GM19193 (cell line): ENCODE data around the gene SLITRK2.

Experiments used
- POLR2A ChIP-seq: IDR thresholded peaks from 4 replicates; pipeline ENCODE4 v1.6.1; 2011; ENCODE audit not compliant: insufficient read depth, insufficient read length; ENCODE audit errors: extremely low read depth

The SLITRK2 gene, protein sequence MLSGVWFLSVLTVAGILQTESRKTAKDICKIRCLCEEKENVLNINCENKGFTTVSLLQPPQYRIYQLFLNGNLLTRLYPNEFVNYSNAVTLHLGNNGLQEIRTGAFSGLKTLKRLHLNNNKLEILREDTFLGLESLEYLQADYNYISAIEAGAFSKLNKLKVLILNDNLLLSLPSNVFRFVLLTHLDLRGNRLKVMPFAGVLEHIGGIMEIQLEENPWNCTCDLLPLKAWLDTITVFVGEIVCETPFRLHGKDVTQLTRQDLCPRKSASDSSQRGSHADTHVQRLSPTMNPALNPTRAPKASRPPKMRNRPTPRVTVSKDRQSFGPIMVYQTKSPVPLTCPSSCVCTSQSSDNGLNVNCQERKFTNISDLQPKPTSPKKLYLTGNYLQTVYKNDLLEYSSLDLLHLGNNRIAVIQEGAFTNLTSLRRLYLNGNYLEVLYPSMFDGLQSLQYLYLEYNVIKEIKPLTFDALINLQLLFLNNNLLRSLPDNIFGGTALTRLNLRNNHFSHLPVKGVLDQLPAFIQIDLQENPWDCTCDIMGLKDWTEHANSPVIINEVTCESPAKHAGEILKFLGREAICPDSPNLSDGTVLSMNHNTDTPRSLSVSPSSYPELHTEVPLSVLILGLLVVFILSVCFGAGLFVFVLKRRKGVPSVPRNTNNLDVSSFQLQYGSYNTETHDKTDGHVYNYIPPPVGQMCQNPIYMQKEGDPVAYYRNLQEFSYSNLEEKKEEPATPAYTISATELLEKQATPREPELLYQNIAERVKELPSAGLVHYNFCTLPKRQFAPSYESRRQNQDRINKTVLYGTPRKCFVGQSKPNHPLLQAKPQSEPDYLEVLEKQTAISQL

DNA sequence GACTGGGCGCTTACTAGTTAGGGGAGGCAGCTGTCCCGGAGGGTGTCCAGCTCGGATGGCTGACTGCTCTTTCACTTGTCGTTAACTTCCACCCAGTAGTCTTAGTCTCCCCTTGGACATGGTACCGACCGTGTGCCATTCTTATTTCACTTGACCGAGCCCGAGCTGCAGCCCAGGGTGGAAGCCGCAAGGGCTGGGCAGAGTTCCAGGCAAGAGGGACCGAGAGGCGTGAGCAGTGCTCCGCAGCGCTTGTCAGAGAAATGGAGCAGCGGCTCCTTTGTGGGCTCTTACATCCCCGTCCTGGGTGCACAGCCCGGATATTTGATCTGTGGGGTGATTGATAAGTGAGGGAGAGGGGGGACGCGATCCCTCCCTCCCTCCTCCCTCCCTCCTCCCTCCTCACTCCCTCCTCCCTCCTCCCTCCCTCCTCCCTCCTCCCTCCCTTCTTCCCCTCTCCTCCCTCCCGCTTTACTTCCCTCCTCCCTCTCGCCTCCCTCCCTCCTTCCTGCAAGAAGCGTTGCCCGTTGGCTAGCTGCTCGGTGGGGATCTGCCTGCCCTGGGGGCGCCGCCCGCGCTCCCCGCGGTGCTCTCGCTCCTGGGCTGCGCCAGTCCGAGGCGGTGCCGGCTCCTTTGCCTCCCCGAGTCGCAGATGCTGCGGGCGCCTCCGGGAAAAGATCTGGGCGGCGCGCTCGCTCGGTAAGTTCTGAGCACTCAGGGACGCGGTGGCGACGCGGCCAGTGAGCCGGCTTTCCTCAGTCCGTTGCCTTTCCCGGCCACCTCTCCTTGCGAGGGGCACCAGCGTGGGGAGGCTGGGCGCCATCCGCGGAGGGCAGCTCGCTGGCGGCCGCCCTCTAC lies at the start of gene SLITRK2:
Gene SLITRK2 (plus strand): TSS at position 499 of the 855 bp plus-strand sequence. CDS start 4,597 bp downstream, outside the sequence.
- TF ChIP-seq POLR2A = no peak

GRCh38 chrX:145773006-145773405 lies 44.6 kb upstream of the SLITRK2 start:
- TF ChIP-seq POLR2A = no peak

DNA sequence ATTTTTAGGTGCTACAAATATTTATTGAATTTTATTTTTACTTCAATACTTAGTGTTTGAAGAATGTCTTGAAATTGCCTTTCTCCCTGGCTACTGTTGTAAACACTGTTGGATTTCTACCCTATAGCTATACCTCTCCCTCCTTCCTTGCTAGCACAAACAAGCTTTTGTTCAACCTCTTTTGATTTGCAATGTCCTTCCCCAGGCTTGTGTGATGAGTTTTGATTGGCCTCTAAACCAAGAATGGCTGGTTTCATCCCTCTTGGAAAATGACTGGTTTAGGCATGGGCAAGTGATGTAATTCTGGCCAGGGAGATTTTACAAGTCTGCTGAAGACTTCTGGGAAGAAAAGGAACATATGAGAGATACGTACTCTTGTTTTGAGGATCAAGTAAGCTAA lies 25.3 kb upstream of the SLITRK2 start:
- no peak for TF ChIP-seq POLR2A

- TF ChIP-seq POLR2A = no peak
Observed at GRCh38 chrX:145803508-145803907, 14.1 kb upstream of the SLITRK2 start.

GRCh38 chrX:145813081-145813480 lies 4.5 kb upstream of the SLITRK2 start:
- no peak for TF ChIP-seq POLR2A

DNA sequence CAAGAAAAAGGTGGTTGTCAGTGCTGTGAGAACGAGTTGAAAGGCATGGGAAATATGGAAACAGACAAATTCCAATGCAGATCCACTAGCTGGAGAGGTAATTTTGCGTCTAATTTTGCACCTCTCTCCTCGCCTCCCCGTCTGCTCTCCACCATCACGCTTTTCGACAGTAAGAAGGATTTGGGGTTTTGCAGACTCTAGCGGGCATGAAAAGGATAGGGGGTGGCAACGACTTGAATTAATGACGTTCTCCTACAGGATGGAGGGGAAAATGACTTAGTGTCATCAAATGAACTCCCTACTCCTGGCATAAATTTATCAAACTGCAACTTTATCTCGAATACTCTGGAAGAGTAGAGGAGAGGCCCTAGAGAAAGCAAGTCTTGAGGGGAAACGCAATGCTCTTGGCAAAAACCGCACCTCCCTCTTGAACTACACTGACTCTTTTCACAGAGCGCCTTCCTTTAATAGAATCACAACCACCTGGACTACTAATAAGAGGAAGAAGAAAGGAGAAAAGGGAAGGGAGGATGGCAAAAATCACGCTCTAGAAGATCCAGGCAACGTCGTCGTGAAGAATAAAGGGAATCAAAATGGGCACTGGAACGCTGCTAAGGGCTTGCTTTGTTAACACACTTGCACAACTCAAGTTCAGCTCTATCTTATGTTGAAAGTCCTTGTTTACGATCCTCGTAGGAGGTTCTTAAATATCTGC lies 871 bp upstream of the SLITRK2 start:
- no peak for TF ChIP-seq POLR2A

DNA sequence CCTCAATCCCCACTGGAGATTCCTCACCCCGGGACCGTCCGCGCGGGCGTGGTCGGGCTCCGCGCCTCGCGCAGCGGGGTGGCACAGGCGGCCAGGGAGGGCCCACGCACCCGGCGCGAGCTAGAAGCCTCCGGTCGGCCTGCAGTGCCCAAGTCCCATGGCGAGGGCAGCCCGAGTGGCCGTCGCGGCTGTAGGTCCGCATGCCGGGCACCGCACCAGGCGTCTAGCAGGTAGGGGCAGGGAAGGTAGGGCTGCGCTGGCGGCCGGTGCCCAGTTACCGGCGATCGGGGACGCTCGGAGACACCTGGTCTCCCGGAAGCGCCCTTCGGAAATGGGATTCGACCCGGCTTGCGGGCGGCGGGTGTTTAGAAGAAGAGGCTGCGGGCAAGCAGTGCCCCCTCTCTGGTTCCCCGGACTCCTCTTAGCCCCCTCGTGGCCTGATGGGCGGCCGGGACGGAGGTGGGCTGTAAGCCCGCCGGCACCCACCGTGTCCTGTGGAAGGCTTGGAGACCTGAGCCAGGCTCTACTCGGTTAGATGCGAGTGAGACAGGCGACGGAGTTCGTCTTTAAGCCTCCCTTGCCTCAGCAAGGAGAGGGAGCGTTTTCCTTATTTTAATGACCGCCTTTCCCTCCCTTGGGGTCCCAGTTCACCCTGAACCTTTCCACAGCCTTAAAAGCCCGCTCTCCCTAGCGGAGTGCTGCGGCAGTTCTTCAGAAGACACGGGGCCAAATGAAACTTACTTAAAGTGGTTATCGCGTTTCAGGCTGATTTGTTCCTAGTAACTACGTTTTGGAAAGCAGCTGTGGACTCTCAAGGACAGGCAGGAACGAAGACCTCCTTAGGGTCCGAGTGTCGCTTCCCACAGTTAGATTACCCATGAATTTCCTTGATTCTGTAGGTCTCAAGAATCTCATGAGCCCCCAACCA lies 821 bp downstream of the SLITRK2 start:
- no peak for TF ChIP-seq POLR2A

- no peak for TF ChIP-seq POLR2A
Observed at GRCh38 chrX:145820825-145821224, 3.2 kb downstream of the SLITRK2 start.

DNA sequence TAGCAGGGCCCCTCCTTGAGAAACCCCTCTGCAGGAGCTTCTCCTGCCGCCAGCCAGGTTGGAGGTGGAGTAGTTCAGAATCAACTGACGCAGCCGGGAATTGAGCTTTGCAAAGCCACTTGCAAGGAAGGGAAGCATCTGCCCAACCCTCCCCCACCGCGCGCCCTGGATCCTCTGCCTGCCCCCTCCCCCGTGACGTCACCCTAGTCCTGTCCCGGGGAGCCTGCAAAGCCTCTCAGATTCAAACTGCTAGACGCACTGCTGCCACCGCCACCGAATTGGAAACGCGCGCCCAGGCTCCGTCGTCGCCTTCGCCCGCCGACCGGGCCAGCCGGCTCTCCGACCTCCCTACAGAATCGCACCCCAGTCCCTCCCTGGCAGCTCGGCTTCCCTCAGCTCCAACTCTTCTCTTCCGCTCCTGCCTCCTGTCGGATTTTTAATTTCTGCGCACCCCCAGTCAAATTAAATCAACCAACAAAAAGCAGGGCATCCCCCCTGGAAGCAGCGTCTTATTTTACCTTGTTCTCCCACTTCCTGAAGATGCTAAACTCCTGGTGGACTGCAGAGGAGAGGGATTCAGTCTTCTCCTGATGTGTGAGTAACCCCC lies 3.8 kb downstream of the SLITRK2 start:
- TF ChIP-seq POLR2A = no peak

- TF ChIP-seq POLR2A = no peak
Observed at GRCh38 chrX:145821898-145822571, 4.4 kb downstream of the SLITRK2 start.

DNA sequence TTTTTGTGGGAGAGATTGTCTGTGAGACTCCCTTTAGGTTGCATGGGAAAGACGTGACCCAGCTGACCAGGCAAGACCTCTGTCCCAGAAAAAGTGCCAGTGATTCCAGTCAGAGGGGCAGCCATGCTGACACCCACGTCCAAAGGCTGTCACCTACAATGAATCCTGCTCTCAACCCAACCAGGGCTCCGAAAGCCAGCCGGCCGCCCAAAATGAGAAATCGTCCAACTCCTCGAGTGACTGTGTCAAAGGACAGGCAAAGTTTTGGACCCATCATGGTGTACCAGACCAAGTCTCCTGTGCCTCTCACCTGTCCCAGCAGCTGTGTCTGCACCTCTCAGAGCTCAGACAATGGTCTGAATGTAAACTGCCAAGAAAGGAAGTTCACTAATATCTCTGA lies 5.5 kb downstream of the SLITRK2 start:
- TF ChIP-seq POLR2A = no peak

DNA sequence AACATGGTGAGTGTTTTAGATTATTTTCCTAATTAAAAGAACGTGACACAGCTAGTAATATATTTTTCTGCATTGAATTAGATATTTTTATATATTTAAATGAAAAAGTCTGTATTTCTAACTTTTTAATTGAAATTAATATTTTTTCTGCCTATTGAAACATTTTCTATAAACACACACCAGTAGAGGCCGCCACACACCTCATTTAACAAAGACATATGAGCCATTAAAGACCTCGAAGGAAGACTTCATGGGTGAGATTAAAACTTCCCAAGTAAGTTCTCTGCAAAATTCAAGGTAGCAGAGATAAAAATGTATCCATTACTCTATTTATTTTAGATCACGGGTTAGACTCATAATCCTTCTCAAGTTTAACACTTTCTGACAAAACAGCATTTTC lies 8.3 kb downstream of the SLITRK2 start:
- no peak for TF ChIP-seq POLR2A
